Stimulated activated CD4-positive, alpha-beta T cell treated with anti-CD3 and anti-CD28 coated beads, Interleukin-12 subunit alpha, Interleukin-12 subunit beta, amount 100 ng/mL, for 48 hours (primary cell): ENCODE results near the gene TRIM13.
"Not testable (repeated sequence)": the region's sequence is repeated elsewhere in the genome, so short reads cannot be mapped to it uniquely, and the experiment has no call there.

ENCODE experiments used
- DNase-seq, 3 donors: peaks; one replicate each; pipeline ENCODE4 v3.0.0-alpha.2; 2020; ENCODE audit warnings: low read depth in 2 of 3, low spot score in 1 of 3

Gene TRIM13

DNA sequence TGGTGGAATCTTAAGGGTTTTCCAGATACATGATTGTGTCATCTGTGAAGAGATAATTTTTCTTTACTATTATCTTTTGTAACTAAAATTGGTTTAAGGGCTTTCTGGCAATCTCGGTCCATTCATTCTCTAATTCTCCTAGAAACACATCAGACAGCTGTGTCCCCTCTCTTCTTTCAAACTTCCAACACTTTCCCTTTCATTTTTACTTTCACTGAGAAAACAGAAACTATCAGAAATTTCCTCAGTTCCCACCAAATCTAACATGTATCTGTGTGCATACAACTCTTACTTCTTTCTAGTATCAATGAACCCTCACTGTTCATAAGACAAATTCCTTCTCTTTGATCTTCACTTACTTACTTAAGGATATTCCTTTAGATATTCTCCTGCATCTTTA, 58.6 kb downstream of the TRIM13 start:
- DNase-seq = no peak

DNA sequence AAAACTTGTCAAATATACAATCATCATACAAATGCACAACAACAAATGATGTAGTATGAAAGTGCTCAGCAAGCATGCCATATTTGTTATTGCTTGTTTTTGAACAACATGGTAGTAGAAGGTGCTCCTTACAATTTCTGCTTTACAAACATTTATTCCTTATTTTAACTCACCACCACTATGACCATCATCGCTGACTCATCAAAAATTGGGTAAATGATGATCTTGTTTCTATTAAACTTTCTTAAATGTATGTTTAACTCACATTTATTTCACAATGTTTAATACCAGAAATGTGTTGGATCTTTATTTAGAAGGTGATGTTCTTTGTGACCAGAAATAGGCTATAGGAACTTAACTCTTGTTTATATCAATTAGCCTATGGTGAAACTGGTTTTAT, 63.9 kb downstream of the TRIM13 start:
- no peak for DNase-seq

DNA sequence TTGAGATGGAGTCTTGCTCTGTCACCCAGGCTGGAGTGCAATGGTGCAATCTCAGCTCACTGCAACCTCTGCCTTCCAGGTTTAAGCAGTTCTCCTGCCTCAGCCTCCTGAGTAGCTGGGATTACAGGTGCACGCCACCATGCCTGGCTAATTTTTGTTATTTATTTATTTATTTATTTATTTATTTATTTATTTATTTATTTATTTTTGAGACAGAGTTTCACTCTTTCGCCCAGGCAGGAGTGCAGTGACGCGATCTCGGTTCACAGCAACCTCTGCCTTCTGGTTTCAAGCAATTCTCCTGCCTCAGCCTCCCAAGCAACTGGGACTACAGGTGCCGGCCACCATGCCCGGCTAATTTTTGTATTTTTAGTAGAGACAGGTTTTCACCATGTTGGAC, 65.5 kb downstream of the TRIM13 start:
- DNase-seq = not testable (repeated sequence)

DNA sequence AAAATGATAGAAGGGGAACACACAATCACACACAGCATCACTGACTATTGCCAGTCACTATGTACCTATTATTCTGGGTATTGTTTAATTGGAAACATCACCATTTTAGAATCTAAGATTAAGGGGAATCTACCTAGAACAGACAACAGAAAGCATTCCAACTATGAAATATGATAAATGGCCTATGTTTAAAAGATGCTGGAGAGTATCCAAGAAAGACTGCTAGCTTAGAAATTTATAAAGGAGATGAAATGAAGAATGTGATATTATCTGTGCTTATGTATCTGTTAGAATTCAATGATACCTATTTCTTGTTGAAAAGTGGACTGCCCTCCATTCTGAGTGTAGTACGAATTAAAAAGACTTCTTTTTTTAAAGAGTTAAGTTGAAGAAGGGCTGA, 68.9 kb downstream of the TRIM13 start:
- DNase-seq = no peak
